Activated T-cell treated with anti-CD3 and anti-CD28 coated beads for 48 hours (primary cell): Measurements from ENCODE around the gene SPOCK3.
"Not testable (repeated sequence)": the region's sequence is repeated elsewhere in the genome, so short reads cannot be mapped to it uniquely, and the experiment has no call there.

Experiments
- DNase-seq: peaks from one replicate; pipeline ENCODE4 v3.0.0-alpha.2; 2020; ENCODE audit warnings: low read depth

The SPOCK3 gene

GRCh38 chr4:166956484-166956883 is 277.8 kb downstream of the SPOCK3 start:
- no peak for DNase-seq

GRCh38 chr4:166941629-166942028 is 292.7 kb downstream of the SPOCK3 start:
- peak; percentile 2 for DNase-seq

GRCh38 chr4:166930464-166930863 is 303.8 kb downstream of the SPOCK3 start:
- DNase-seq: no peak

GRCh38 chr4:166924424-166924823 is 309.9 kb downstream of the SPOCK3 start:
- DNase-seq: no peak

- DNase-seq: no peak
Observed at GRCh38 chr4:166913926-166914325, 320.4 kb downstream of the SPOCK3 start.

- DNase-seq: no peak
Observed at GRCh38 chr4:166903408-166903807, 330.9 kb downstream of the SPOCK3 start.

- no peak for DNase-seq
Observed at GRCh38 chr4:166902941-166903340, 331.4 kb downstream of the SPOCK3 start.

- DNase-seq: no peak
Observed at GRCh38 chr4:166896254-166896653, 338.0 kb downstream of the SPOCK3 start.

GRCh38 chr4:166895771-166896170 is 338.5 kb downstream of the SPOCK3 start:
- DNase-seq: no peak

- no peak for DNase-seq
Observed at GRCh38 chr4:166887457-166887856, 346.8 kb downstream of the SPOCK3 start.

GRCh38 chr4:166886718-166887117 is 347.6 kb downstream of the SPOCK3 start:
- DNase-seq: no peak

GRCh38 chr4:166882221-166882620 is 352.1 kb downstream of the SPOCK3 start:
- no peak for DNase-seq

GRCh38 chr4:166875821-166876220 is 358.5 kb downstream of the SPOCK3 start:
- no peak for DNase-seq

- DNase-seq: no peak
Observed at GRCh38 chr4:166862032-166862431, 372.3 kb downstream of the SPOCK3 start.

- DNase-seq: not testable (repeated sequence)
Observed at GRCh38 chr4:166850398-166850797, 383.9 kb downstream of the SPOCK3 start.

GRCh38 chr4:166846939-166847338 is 387.4 kb downstream of the SPOCK3 start:
- DNase-seq: no peak

- no peak for DNase-seq
Observed at GRCh38 chr4:166842795-166843261, 391.5 kb downstream of the SPOCK3 start.

- DNase-seq: no peak
Observed at GRCh38 chr4:166839615-166840251, 394.6 kb downstream of the SPOCK3 start.

GRCh38 chr4:166838975-166839614 is 395.2 kb downstream of the SPOCK3 start:
- no peak for DNase-seq

- no peak for DNase-seq
Observed at GRCh38 chr4:166836865-166837264, 397.4 kb downstream of the SPOCK3 start.

GRCh38 chr4:166827629-166828028 is 406.7 kb downstream of the SPOCK3 start:
- DNase-seq: no peak

- no peak for DNase-seq
Observed at GRCh38 chr4:166827167-166827566, 407.1 kb downstream of the SPOCK3 start.

- no peak for DNase-seq
Observed at GRCh38 chr4:166823848-166824247, 410.4 kb downstream of the SPOCK3 start.

- DNase-seq: no peak
Observed at GRCh38 chr4:166823126-166823525, 411.2 kb downstream of the SPOCK3 start.
